CD4-positive, alpha-beta T cell treated with Interleukin-1 beta for 1 hour (primary cell): ENCODE data around the gene SMDT1.
"Not testable (repeated sequence)": the region's sequence is repeated elsewhere in the genome, so short reads cannot be mapped to it uniquely, and the experiment has no call there.

ENCODE experiments used
- DNase-seq, 2 donors: peaks; one replicate each; pipeline ENCODE4 v3.0.0-alpha.2; 2020 to 2022

SMDT1 gene

GRCh38 chr22:42115420-42115830, 35.9 kb downstream of the SMDT1 start:
- not testable (repeated sequence) for DNase-seq

DNA sequence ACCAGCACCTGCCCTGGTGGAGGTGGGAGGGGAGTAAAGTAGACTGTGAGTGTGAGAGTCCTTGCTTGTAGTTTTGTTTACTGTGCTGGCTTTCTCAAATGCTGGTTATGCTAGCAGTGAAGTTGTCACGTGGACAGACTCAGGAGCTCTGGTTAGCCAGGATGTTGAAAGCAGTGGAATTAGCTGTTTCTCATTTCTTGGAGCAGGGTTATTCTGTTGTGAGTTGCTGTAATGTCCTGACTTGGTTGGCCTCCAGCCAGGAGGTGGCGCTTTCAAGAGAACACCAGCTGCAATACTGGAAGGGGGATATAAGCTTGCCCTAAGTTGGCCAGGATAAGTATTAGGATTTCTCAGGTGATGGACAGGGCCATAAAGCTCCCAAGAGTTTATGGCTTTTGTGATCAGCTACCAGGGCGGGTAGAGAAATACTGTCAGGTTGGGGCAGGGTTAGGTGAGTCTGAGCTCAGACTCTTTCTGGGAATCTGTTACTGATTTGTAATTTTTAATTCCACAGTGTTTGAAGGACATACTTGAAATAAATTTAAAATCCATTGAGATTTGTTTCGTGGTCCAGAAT, 37.4 kb downstream of the SMDT1 start:
- DNase-seq = no peak

DNA sequence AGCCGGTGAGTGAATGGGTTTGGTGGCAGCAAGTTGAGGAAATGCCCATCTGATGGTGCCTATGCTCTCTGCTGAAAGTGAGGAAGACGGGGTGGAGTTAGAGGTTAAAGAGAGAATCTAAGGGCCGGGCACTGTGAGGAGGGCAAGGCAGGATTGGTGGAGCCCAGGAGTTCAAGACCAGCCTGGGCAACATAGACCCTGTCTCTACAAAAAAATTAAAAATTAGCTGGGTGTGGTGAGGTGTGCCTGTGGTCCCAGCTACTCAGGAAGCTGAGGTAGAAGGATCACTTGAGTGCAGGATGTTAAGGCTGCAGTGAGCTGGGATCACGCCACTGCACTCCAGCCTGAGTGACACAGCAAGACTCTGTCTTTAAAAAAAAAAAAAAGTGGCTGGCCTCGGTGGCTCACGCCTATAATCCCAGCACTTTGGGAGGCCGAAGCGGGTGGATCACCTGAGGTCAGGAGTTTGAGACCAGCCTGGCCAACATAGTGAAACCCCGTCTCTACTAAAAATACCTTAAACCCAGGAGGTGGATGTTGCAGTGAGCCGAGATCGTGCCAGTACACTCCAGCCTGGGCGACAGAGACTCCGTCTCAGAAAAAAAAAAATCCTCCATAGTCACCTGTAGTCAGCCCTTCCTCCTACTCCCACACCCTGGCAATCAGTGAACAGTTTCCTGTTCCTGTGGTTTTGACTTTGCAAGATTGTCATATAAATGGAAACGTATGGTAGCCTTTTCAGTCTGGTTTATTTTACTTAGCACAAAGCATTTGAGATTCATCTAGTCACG, 40.9 kb downstream of the SMDT1 start:
- peak in 1 of 2 donors; percentile 51 for DNase-seq

- not testable (repeated sequence) for DNase-seq
Observed at GRCh38 chr22:42123529-42123928, 44.0 kb downstream of the SMDT1 start.

- DNase-seq = no peak
Observed at GRCh38 chr22:42127606-42128005, 48.1 kb downstream of the SMDT1 start.

DNA sequence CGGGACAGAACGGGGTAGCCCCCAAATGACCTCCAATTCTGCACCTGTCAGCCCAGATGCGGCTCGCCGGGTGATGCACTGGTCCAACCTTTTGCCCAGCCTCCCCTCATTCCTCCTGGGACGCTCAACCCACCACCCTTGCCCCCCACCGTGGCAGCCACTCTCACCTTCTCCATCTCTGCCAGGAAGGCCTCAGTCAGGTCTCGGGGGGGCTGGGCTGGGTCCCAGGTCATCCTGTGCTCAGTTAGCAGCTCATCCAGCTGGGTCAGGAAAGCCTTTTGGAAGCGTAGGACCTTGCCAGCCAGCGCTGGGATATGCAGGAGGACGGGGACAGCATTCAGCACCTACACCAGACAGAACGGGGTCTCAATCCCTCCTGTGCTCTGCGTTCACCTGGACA, 48.5 kb downstream of the SMDT1 start:
- not testable (repeated sequence) for DNase-seq

DNA sequence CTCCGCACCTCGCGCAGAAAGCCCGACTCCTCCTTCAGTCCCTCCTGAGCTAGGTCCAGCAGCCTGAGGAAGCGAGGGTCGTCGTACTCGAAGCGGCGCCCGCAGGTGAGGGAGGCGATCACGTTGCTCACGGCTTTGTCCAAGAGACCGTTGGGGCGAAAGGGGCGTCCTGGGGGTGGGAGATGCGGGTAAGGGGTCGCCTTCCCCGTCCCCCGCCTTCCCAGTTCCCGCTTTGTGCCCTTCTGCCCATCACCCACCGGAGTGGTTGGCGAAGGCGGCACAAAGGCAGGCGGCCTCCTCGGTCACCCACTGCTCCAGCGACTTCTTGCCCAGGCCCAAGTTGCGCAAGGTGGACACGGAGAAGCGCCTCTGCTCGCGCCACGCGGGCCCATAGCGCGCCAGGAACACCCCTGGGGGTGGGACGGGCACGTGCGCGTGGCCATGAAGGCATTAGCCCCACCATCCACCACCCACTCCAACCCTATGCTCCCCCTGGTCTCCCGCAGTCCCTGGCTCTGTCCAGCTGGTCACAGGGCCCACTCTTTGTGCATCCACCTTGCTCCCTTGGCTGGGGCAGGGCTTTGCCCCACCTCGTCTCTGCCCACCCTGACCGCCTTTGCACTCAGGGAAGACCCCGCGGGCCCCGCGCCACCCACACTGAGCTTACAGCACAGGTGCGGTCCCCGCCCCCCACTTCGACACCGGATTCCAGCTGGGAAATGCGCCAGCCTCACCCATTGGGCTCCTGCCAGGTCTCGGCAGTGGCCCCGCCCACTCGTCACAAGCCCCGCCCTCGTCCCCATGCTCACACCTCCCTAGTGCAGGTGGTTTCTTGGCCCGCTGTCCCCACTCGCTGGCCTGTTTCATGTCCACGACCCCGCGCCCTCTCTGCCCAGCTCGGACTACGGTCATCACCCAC, 49.5 kb downstream of the SMDT1 start:
- DNase-seq = not testable (repeated sequence)

- DNase-seq = not testable (repeated sequence)
Observed at GRCh38 chr22:42130182-42130581, 50.7 kb downstream of the SMDT1 start.

- not testable (repeated sequence) for DNase-seq
Observed at GRCh38 chr22:42130639-42131431, 51.3 kb downstream of the SMDT1 start, which contains the start of gene CYP2D6. CYP2D6 (minus strand) TSS chr22:42130810; CDS start chr22:42130791, 19 bp downstream.

DNA sequence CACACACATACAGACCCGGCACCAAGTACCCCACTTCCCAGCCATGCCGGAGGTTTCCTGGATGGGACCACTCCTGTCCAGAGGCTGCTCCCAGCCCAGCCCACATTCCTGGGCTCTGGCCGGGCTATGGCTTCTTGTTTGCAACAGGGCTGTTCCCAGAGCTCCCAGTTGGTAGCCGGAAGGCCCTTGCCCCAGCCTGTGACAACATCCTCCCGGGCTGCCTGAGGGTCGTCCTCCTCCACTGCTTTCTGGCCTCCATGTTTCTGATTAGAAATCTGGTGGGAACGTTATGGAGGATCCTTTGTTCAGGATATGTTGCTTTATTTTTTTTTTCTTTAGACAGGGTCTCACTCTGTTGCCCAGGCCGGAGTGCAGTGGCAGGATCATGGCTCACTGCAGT, 52.1 kb downstream of the SMDT1 start:
- no peak for DNase-seq

GRCh38 chr22:42132457-42132856, 53.0 kb downstream of the SMDT1 start:
- no peak for DNase-seq
